Hepatocyte (in vitro differentiated cells): ENCODE results near the gene METTL6. TPM values are rescaled to one million over a fixed set of nuclear protein-coding genes. Genes with fewer than 3 reads are reported as not detected.
"Not testable (repeated sequence)": the region's sequence is repeated elsewhere in the genome, so short reads cannot be mapped to it uniquely, and the experiment has no call there.

Source experiments
- DNase-seq: peaks from one replicate; pipeline ENCODE4 v3.0.0-alpha.2; 2016; ENCODE audit warnings: low spot score
- H2AFZ ChIP-seq: fragments of 200-600 bp; sonication (generic); 2 replicates; pipeline ENCODE4 v1.6.0; 2016; ENCODE audit warnings: antibody characterized with exemption, mild to moderate bottlenecking
- H3K27ac ChIP-seq: fragments of 200-600 bp; sonication (generic); 2 replicates; pipeline ENCODE4 v1.5.1; 2016; ENCODE audit warnings: mild to moderate bottlenecking
- H3K27me3 ChIP-seq: fragments of 200-600 bp; sonication (generic); 2 replicates; pipeline ENCODE4 v1.6.1; 2016
- H3K36me3 ChIP-seq: fragments of 200-600 bp; sonication (generic); replicated peaks from 2 replicates; pipeline ENCODE4 v1.5.1; 2016; ENCODE audit warnings: low read depth; ENCODE audit not compliant: insufficient read depth
- H3K4me1 ChIP-seq: fragments of 200-600 bp; sonication (generic); 2 replicates; pipeline ENCODE4 v1.5.1; 2016; ENCODE audit warnings: mild to moderate bottlenecking, moderate library complexity; ENCODE audit not compliant: insufficient read depth
- H3K4me2 ChIP-seq: fragments of 200-600 bp; sonication (generic); 2 replicates; pipeline ENCODE4 v1.6.0; 2016
- H3K4me3 ChIP-seq: fragments of 200-600 bp; sonication (generic); 2 replicates; pipeline ENCODE4 v1.5.1; 2016; ENCODE audit warnings: mild to moderate bottlenecking
- H3K79me2 ChIP-seq: fragments of 200-600 bp; sonication (generic); 2 replicates; pipeline ENCODE4 v1.6.0; 2017; ENCODE audit warnings: mild to moderate bottlenecking
- H3K9me2 ChIP-seq: fragments of 200-600 bp; sonication (generic); replicated peaks from 2 replicates; pipeline ENCODE4 v1.6.0; 2017; ENCODE audit warnings: mild to moderate bottlenecking; ENCODE audit not compliant: insufficient read depth
- H3K9me3 ChIP-seq: fragments of 200-600 bp; sonication (generic); 2 replicates; pipeline ENCODE4 v1.5.1; 2016; ENCODE audit warnings: low read depth, mild to moderate bottlenecking
- H4K20me1 ChIP-seq: fragments of 200-600 bp; sonication (generic); 2 replicates; pipeline ENCODE4 v1.6.0; 2016; ENCODE audit warnings: mild to moderate bottlenecking; ENCODE audit not compliant: insufficient read depth, poor library complexity, severe bottlenecking
- CTCF ChIP-seq: fragments of 200-600 bp; sonication (generic); IDR thresholded peaks from 2 replicates; pipeline ENCODE4 v1.5.1; 2016; ENCODE audit warnings: antibody characterized with exemption, mild to moderate bottlenecking; ENCODE audit not compliant: poor library complexity
- EZH2 ChIP-seq: fragments of 200-600 bp; sonication (generic); IDR thresholded peaks from 2 replicates; pipeline ENCODE4 v1.6.1; 2016; ENCODE audit warnings: antibody characterized with exemption, mild to moderate bottlenecking, borderline replicate concordance
- EZH2phosphoT487 ChIP-seq: fragments of 200-600 bp; sonication (generic); IDR thresholded peaks from one replicate; pipeline ENCODE4 v1.6.1; 2018; ENCODE audit warnings: antibody characterized with exemption, mild to moderate bottlenecking, low read depth, moderate library complexity; ENCODE audit not compliant: unreplicated experiment, severe bottlenecking
- WGBS: methylation state at CpG from one replicate; pipeline ENCODE4 v1.1.6; 2016; ENCODE audit warnings: low lambda C conversion rate; ENCODE audit errors: missing lambda C conversion rate; 5-methylcytosine and 5-hydroxymethylcytosine counted together
- polyA plus RNA-seq: library from polyadenylated mRNA; unstranded; fragments of >200 nt; fragmentation: Nextera tagmentation; extraction: Ambion mirVana; gene quantifications from 2 replicates; pipeline ENCODE4 v1.2.1, GENCODE V29; 2016
- total RNA-seq: library from RNA; depleted of rRNA; stranded (reverse); fragments of >200 nt; gene quantifications from 2 replicates; pipeline ENCODE4 v1.2.3, GENCODE V29; 2014

Gene METTL6
- total and polyA plus RNA-seq, 2 experiments from 2014 or later, result 13.4 to 21.4 TPM

- Histone ChIP-seq H3K9me3 (no peaks in the 10 kb centered on the region), H3K27me3 (no peaks in the 10 kb centered on the region), H3K79me2 (no peaks in the 10 kb centered on the region), H3K4me1 (peaks cover 4% of the 10 kb centered on the region), H3K36me3 (no peaks in the 10 kb centered on the region), H2AFZ (no peak overlapping the region), H4K20me1 (no peaks in the 10 kb centered on the region), H3K27ac (no peak overlapping the region), H3K4me3 (no peak overlapping the region), H3K9me2 (no peaks in the 10 kb centered on the region), H3K4me2 (no peak overlapping the region)
- no peak for TF ChIP-seq CTCF
- TF ChIP-seq EZH2, result no peak
- no peak for TF ChIP-seq EZH2phosphoT487
- 80% methylated on average over 6 of the region's 6 CpGs for WGBS
- DNase-seq, result no peak
These were observed 58.7 kb downstream of the METTL6 start for GRCh38 chr3:15368561-15369135.

GRCh38 chr3:15367059-15367458 lies 60.3 kb downstream of the METTL6 start:
- Histone ChIP-seq H3K79me2 (no peaks in the 10 kb centered on the region), H3K4me2 (no peak overlapping the region), H3K9me2 (no peaks in the 10 kb centered on the region), H3K27me3 (no peaks in the 10 kb centered on the region), H3K4me1 (peaks cover 4% of the 10 kb centered on the region), H3K4me3 (no peak overlapping the region), H4K20me1 (no peaks in the 10 kb centered on the region), H3K9me3 (no peaks in the 10 kb centered on the region), H3K36me3 (no peaks in the 10 kb centered on the region), H3K27ac (no peak overlapping the region), H2AFZ (no peak overlapping the region)
- DNase-seq, result no peak
- WGBS, result 44% methylated on average over 1 of the region's 1 CpG
- TF ChIP-seq CTCF, result no peak
- TF ChIP-seq EZH2, result no peak
- TF ChIP-seq EZH2phosphoT487, result no peak

- DNase-seq, result peak; percentile 41
These were observed 63.3 kb downstream of the METTL6 start for GRCh38 chr3:15364078-15364477.

GRCh38 chr3:15361494-15362214 lies 65.7 kb downstream of the METTL6 start:
- no peaks in the 10 kb centered on the region for H4K20me1 ChIP-seq
- 62% methylated on average over 11 of the region's 11 CpGs for WGBS
- no peaks in the 10 kb centered on the region for H3K9me2 ChIP-seq
- no peak overlapping the region for H3K4me3 ChIP-seq
- no peak for DNase-seq
- no peaks in the 10 kb centered on the region for H3K9me3 ChIP-seq
- no peaks in the 10 kb centered on the region for H3K27me3 ChIP-seq
- peaks cover 7% of the 10 kb centered on the region for H3K4me1 ChIP-seq
- TF ChIP-seq EZH2 (no peak), EZH2phosphoT487 (no peak), CTCF (no peak)
- no peaks in the 10 kb centered on the region for H3K79me2 ChIP-seq
- H2AFZ ChIP-seq, result no peak overlapping the region
- no peaks in the 10 kb centered on the region for H3K36me3 ChIP-seq
- no peak overlapping the region for H3K27ac ChIP-seq
- H3K4me2 ChIP-seq, result no peak overlapping the region

More at GRCh38 chr3:15364078-15364477, 63.3 kb downstream of the METTL6 start:
- not testable (repeated sequence) for H3K27ac ChIP-seq, H3K4me1 ChIP-seq, H3K36me3 ChIP-seq, H3K27me3 ChIP-seq, H3K9me3 ChIP-seq, H3K4me2 ChIP-seq, H3K9me2 ChIP-seq, H2AFZ ChIP-seq, H3K79me2 ChIP-seq, H4K20me1 ChIP-seq, H3K4me3 ChIP-seq
- WGBS, result 36% methylated on average over 6 of the region's 6 CpGs
